ENCODE data around the gene PLAGL2. TPM values are rescaled to one million over a fixed set of nuclear protein-coding genes. Genes with fewer than 3 reads are reported as not detected.

PLAGL2 gene
- total and polyA plus RNA-seq, 2 of the 8 experiments (the other 6 are each of a cell fraction or from before 2014, with no cell fraction given) = 20.6 to 25.4 TPM

DNA sequence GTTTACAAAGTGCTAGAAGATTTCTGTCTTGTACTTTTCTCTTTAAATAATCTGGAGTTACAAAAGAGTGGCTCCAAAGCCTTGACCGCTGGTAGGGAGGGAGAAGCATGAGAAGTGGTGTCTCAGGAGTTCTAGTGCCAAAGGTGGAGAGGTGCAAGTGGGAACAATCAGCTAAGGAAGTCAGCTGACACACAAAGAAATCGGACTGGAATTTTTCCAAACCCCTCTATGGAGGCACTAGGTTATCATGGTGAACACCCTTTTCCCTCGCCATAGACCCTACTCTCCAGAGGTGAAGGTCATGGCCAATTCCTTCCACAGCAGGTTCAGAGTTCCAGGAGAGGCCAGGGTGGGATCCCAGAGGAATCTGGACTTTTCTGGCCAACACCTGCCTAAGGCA is 14.8 kb downstream of the PLAGL2 start:
- DNase-seq (ENCODE audit: low read depth in 1 of 2, low spot score in 2 of 2) (no peak), FAIRE-seq (no peak)
- H3K4me2 ChIP-seq (ENCODE audit: insufficient read depth in 1 of 2, low read depth in 2 of 2, low read length in 2 of 2) = no peak overlapping the region
- 92% methylated on average over 3 of the region's 3 CpGs; no CpG with 5 or more reads in 1 of the 2 experiments for WGBS, 2 experiments (ENCODE audit: extremely low coverage in 1 of 2, insufficient coverage in 1 of 2, insufficient read length in 1 of 2, insufficient replicate concordance in 2 of 2, low coverage in 1 of 2, low lambda C conversion rate in 2 of 2, missing lambda C conversion rate in 1 of 2)
- ChIA-PET CTCF (ENCODE audit: partially characterized antibody) (interaction anchor here (0.6 to 0.7 kb wide), 2 partner anchors 36 to 412 kb away, joined by 3 read pairs; no protein-coding TSS in a partner anchor), POLR2A (ENCODE audit: partially characterized antibody) (interaction anchor here (1.0 to 5.6 kb wide), 3 partner anchors 11 to 24 kb away, joined by 3 to 77 read pairs (median 4); partner anchors contain the start of genes PLAGL2 and POFUT1)
- H3K18ac ChIP-seq (ENCODE audit: extremely low read depth, low read length) = no peak overlapping the region
- no peak overlapping the region for H4K5ac ChIP-seq (ENCODE audit: insufficient read length, low read depth, low read length)
- no peak overlapping the region for H3K9ac ChIP-seq (replicated peaks in 1 of 4; ENCODE audit: extremely low read depth in 1 of 4, low read depth in 3 of 4, low read length in 3 of 4)
- no peak overlapping the region for H3K27ac ChIP-seq (ENCODE audit: low read depth, low read length)
- peaks cover 24 to 28% (median 26%) of the 10 kb centered on the region in 4 experiments for H3K36me3 ChIP-seq (ENCODE audit: control insufficient read depth in 2 of 4, insufficient read depth in 4 of 4, low read length in 3 of 4)
- no peak overlapping the region for H3K23ac ChIP-seq (ENCODE audit: insufficient read length)
- no peak overlapping the region for H2AFZ ChIP-seq (ENCODE audit: low read length)
- peaks cover 0 to 8% of the 10 kb centered on the region in 2 experiments; a peak in 1 of 4 replicates for H3K79me2 ChIP-seq (ENCODE audit: control insufficient read depth in 1 of 2, insufficient read depth in 2 of 2, low read length in 2 of 2)
- no peak overlapping the region for H3K4me3 ChIP-seq (ENCODE audit: extremely low read depth in 1 of 4, insufficient read depth in 2 of 4, low read depth in 3 of 4, low read length in 4 of 4)
- no peak overlapping the region for H2BK5ac ChIP-seq (ENCODE audit: low read depth, low read length)
- H3K23me2 ChIP-seq (ENCODE audit: low read depth, low read length) = peaks cover 4% of the 10 kb centered on the region; the same call in 1 of the 2 replicates
- H4K20me1 ChIP-seq (replicated peaks in 1 of 2; ENCODE audit: control insufficient read depth in 1 of 2, insufficient read depth in 2 of 2, low read length in 2 of 2) = peaks cover 10 to 14% of the 10 kb centered on the region in 2 experiments
- no peaks in the 10 kb centered on the region for H3K27me3 ChIP-seq (replicated peaks in 1 of 4; ENCODE audit: control insufficient read depth in 3 of 4, extremely low read depth in 1 of 4, insufficient read depth in 3 of 4, low read length in 3 of 4)
- H2BK20ac ChIP-seq (ENCODE audit: low read length) = no peak overlapping the region
- H2BK15ac ChIP-seq (ENCODE audit: low read length) = no peak overlapping the region
- no peak overlapping the region for H3K4ac ChIP-seq (replicated peaks; ENCODE audit: insufficient read length, low read depth, low read length)
- no peak overlapping the region for H3K14ac ChIP-seq (ENCODE audit: insufficient read length)
- peaks cover 0 to 4% of the 10 kb centered on the region in 2 experiments; a peak in 1 of 4 replicates for H3K9me3 ChIP-seq (ENCODE audit: insufficient read depth in 2 of 2, low read depth in 1 of 2, low read length in 1 of 2)
- 0 out of 2 replicates have a peak, but pooled peaks cover 4% of the 10 kb centered on the region for H3K79me1 ChIP-seq (ENCODE audit: low read depth, low read length)
- peaks cover 2 to 21% (median 18%) of the 10 kb centered on the region in 4 experiments for H3K4me1 ChIP-seq (replicated peaks in 1 of 4; ENCODE audit: control insufficient read depth in 3 of 4, insufficient read depth in 4 of 4, low read length in 3 of 4)
- no peak overlapping the region for H4K8ac ChIP-seq (ENCODE audit: extremely low read depth, insufficient read depth, low read length)
- no peak overlapping the region for H2AK5ac ChIP-seq (ENCODE audit: low read depth, low read length)
- H2BK12ac ChIP-seq (ENCODE audit: low read depth, low read length) = no peak overlapping the region
- no peak overlapping the region for H3K56ac ChIP-seq (replicated peaks; ENCODE audit: insufficient read length, low read depth, low read length)
- H4K91ac ChIP-seq (replicated peaks; ENCODE audit: insufficient read length, low read length) = no peak overlapping the region
- H2BK120ac ChIP-seq (replicated peaks; ENCODE audit: low read depth, low read length) = no peak overlapping the region
- TF ChIP-seq BCL11A (IDR thresholded peaks at IDR 0.05; ENCODE audit: low read depth in 2 of 2, low read length in 2 of 2) (no peak), RAD21 (IDR thresholded peaks at IDR 0.05 in 1 of 2, conservative IDR thresholded peaks at IDR 0.05 in 1 of 2; ENCODE audit: low read depth in 2 of 2, low read length in 2 of 2) (no peak), SRF (IDR thresholded peaks at IDR 0.05; ENCODE audit: low read depth, low read length) (no peak), HDAC6 (IDR thresholded peaks at IDR 0.05; ENCODE audit: low read depth, low read length) (no peak), CBX8 (IDR thresholded peaks at IDR 0.05; ENCODE audit: borderline replicate concordance, low read depth, low read length) (no peak), CTBP2 (IDR thresholded peaks at IDR 0.05; ENCODE audit: borderline replicate concordance, insufficient read depth, insufficient read length, low read length) (no peak), KDM1A (IDR thresholded peaks at IDR 0.05; ENCODE audit: borderline replicate concordance, low read length) (no peak), ZNF274 (IDR thresholded peaks at IDR 0.05; ENCODE audit: borderline replicate concordance, extremely low read depth, low read length) (no peak), TEAD4 (IDR thresholded peaks at IDR 0.05; ENCODE audit: low read depth, low read length) (no peak), TCF12 (IDR thresholded peaks at IDR 0.05; ENCODE audit: low read depth, low read length) (no peak), CEBPB (IDR thresholded peaks at IDR 0.05; ENCODE audit: low read depth, low read length) (no peak), SIRT6 (IDR thresholded peaks at IDR 0.05; ENCODE audit: low read length) (no peak)
- TF ChIP-seq, protein P1, sequence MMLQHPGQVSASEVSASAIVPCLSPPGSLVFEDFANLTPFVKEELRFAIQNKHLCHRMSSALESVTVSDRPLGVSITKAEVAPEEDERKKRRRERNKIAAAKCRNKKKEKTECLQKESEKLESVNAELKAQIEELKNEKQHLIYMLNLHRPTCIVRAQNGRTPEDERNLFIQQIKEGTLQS (IDR thresholded peaks at IDR 0.05; ENCODE audit: insufficient read depth, low read depth, low read length) = no peak

Data from H1 (cell line).